Measurements from ENCODE around the gene DHRS3. TPM values are rescaled to one million over a fixed set of nuclear protein-coding genes. Genes with fewer than 3 reads are reported as not detected.

Gene DHRS3
- total RNA-seq, 3 donors from 2014 or later = 85.9 to 141 (median 90.1) TPM

DNA sequence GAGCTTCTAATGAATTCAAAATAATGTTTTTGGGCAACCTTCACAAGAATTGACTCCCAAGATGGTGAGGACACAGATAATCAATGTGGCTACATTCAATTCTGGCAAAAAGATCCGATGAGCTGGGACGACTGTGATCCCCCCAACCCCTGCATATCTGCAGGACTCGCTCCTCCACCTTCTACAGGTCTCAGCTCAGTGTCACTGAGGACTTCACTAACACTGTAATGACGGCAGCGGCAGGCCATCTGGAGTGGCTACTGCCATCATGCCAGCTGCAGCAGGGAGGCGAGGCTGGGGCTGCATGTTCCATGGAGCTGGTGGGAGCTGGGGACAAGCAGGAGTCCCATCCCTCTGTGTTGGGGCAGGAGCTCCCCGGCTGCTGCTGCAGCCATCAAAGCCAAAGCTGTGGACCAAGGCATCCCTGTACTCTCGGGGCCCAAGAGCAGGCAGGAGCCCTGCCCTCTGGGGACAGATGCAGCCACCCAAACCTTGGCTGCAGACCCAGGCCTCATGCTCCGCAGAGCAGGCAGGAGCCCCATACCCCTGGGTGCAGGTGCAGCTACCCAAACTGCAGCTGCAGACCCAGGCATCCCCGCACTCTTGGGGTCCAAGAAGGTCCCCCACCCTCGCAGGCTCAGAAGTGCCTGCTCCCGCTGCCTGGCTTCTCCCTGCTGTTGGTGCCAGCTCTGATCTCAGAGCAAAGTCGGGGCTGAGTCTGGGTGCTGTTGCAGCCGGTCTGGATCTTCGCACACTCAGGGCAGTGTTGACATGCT, 12.2 kb upstream of the DHRS3 start:
- H3K36me3 ChIP-seq (ENCODE audit: low read depth) = no peaks in the 10 kb centered on the region
- H3K4me3 ChIP-seq = no peak overlapping the region
- ATAC-seq (no peak), DNase-seq (no peak)
- TF ChIP-seq, protein P1, sequence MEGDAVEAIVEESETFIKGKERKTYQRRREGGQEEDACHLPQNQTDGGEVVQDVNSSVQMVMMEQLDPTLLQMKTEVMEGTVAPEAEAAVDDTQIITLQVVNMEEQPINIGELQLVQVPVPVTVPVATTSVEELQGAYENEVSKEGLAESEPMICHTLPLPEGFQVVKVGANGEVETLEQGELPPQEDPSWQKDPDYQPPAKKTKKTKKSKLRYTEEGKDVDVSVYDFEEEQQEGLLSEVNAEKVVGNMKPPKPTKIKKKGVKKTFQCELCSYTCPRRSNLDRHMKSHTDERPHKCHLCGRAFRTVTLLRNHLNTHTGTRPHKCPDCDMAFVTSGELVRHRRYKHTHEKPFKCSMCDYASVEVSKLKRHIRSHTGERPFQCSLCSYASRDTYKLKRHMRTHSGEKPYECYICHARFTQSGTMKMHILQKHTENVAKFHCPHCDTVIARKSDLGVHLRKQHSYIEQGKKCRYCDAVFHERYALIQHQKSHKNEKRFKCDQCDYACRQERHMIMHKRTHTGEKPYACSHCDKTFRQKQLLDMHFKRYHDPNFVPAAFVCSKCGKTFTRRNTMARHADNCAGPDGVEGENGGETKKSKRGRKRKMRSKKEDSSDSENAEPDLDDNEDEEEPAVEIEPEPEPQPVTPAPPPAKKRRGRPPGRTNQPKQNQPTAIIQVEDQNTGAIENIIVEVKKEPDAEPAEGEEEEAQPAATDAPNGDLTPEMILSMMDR (IDR thresholded peaks at IDR 0.05) = no peak
- no peaks in the 10 kb centered on the region for H3K9me3 ChIP-seq
- intact Hi-C loops (cut with DNase I, micrococcal nuclease) = loop anchor here (10.0 kb wide), 2 partner anchors 305 to 315 kb away; no protein-coding TSS in a partner anchor
- no peaks in the 10 kb centered on the region for H3K4me1 ChIP-seq (ENCODE audit: low read depth)

DNA sequence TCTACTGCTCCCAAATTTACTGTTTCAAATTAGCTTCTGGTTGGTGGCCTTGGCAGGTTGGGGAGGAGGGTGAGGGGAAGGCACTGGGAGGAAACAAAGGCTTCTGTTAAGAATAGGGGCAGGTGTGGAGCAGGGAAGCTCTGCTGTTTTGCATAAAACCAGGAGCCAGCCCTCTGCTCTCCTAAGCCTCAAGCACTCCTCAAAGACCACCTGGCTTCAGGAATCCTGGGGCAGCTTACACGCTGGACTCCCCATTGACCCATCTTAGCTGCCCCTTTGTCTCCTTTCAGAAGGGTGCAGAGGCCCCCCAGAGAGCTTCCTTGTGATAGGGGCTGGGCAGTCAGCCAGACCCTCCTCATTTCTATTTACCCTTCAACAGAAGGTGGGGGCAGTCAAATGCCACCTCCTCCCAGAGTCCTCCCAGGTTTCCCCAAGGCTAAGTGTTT, 11.5 kb upstream of the DHRS3 start:
- H3K4me1 ChIP-seq (ENCODE audit: low read depth) = no peaks in the 10 kb centered on the region
- no peak overlapping the region for H3K4me3 ChIP-seq
- H3K36me3 ChIP-seq (ENCODE audit: low read depth) = no peaks in the 10 kb centered on the region
- intact Hi-C loops (cut with DNase I, micrococcal nuclease) = loop anchor here (10.0 kb wide), 2 partner anchors 305 to 315 kb away; no protein-coding TSS in a partner anchor
- H3K9me3 ChIP-seq = no peaks in the 10 kb centered on the region
- TF ChIP-seq, protein P1 (IDR thresholded peaks at IDR 0.05) = no peak
- ATAC-seq (no peak), DNase-seq (no peak)

GRCh38 chr1:12627296-12627695, 9.3 kb upstream of the DHRS3 start:
- ATAC-seq = no peak
- H3K4me3 ChIP-seq = no peak overlapping the region
- intact Hi-C loops (cut with DNase I, micrococcal nuclease) = loop anchor here (10.0 kb wide), 2 partner anchors 302 to 312 kb away; no protein-coding TSS in a partner anchor
- H3K9me3 ChIP-seq = no peaks in the 10 kb centered on the region
- TF ChIP-seq, protein P1 (IDR thresholded peaks at IDR 0.05) = no peak
- H3K4me1 ChIP-seq (ENCODE audit: low read depth) = no peaks in the 10 kb centered on the region
- no peaks in the 10 kb centered on the region for H3K36me3 ChIP-seq (ENCODE audit: low read depth)
- no peak for DNase-seq

- TF ChIP-seq, protein P1 (IDR thresholded peaks at IDR 0.05) = no peak
- no peak for ATAC-seq
Measured at GRCh38 chr1:12626888-12627287, 8.9 kb upstream of the DHRS3 start.

DNA sequence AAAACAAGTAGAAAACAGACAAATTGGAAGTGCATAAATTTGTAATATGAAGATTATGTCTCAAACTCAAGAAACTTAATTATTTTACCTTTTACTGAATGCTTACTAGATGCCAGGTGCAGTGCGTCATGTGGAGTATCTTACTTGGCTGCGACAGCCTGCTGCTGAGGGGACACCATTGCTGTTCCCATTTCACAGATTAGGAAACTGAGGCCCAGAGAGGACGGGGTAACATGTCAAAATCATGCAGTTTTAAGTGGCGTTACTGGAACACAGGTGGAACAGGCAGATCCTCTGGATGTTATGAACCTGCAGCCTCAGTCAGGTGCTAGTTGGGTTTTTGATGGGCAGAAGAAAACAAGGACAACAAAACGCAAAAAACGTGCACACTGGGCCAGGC, 7.3 kb upstream of the DHRS3 start:
- no peak for DNase-seq
- Histone ChIP-seq H3K36me3 (ENCODE audit: low read depth) (no peaks in the 10 kb centered on the region), H3K4me1 (ENCODE audit: low read depth) (no peaks in the 10 kb centered on the region), H3K9me3 (no peaks in the 10 kb centered on the region), H3K4me3 (no peak overlapping the region)
- ATAC-seq = no peak
- TF ChIP-seq, protein P1 (IDR thresholded peaks at IDR 0.05) = no peak
- intact Hi-C loops (cut with DNase I, micrococcal nuclease) = loop anchor here (10.0 kb wide), 2 partner anchors 300 to 310 kb away; no protein-coding TSS in a partner anchor

More at GRCh38 chr1:12626888-12627287, 8.9 kb upstream of the DHRS3 start:
- no peaks in the 10 kb centered on the region for H3K4me1 ChIP-seq (ENCODE audit: low read depth)
- no peak for DNase-seq
- H3K4me3 ChIP-seq = no peak overlapping the region
- H3K36me3 ChIP-seq (ENCODE audit: low read depth) = no peaks in the 10 kb centered on the region
- H3K9me3 ChIP-seq = no peaks in the 10 kb centered on the region
- intact Hi-C loops (cut with DNase I, micrococcal nuclease) = loop anchor here (10.0 kb wide), 2 partner anchors 302 to 312 kb away; no protein-coding TSS in a partner anchor

Data from mucosa of descending colon (tissue), 3 donors.